Neural progenitor cell (in vitro differentiated cells): ENCODE data around the gene COX7A1. TPM values are rescaled to one million over a fixed set of nuclear protein-coding genes. Genes with fewer than 3 reads are reported as not detected.

Experiments used
- DNase-seq: peaks from one replicate; pipeline ENCODE4 v3.0.0-alpha.2; 2016; ENCODE audit warnings: low spot score
- H2AFZ ChIP-seq: fragments of 200-600 bp; sonication (generic); replicated peaks from 2 replicates; pipeline ENCODE4 v1.6.1; 2016; ENCODE audit warnings: antibody characterized with exemption
- H3F3A ChIP-seq: fragments of 200-600 bp; sonication (generic); 2 replicates; pipeline ENCODE4 v1.6.1; 2016; ENCODE audit warnings: antibody characterized with exemption, low read depth
- H3K27ac ChIP-seq: fragments of 200-600 bp; sonication (generic); 2 replicates; pipeline ENCODE4 v1.5.1; 2016; ENCODE audit warnings: mild to moderate bottlenecking
- H3K27me3 ChIP-seq: fragments of 200-600 bp; sonication (generic); 2 replicates; pipeline ENCODE4 v1.6.1; 2016; ENCODE audit warnings: mild to moderate bottlenecking, moderate library complexity
- H3K36me3 ChIP-seq: fragments of 200-600 bp; sonication (generic); 2 replicates; pipeline ENCODE4 v1.5.1; 2016
- H3K4me1 ChIP-seq: fragments of 200-600 bp; sonication (generic); 2 replicates; pipeline ENCODE4 v1.6.1; 2016; ENCODE audit warnings: mixed run types
- H3K4me2 ChIP-seq: fragments of 200-600 bp; sonication (generic); 2 replicates; pipeline ENCODE4 v1.6.1; 2016
- H3K4me3 ChIP-seq: fragments of 200-600 bp; sonication (generic); 2 replicates; pipeline ENCODE4 v1.5.1; 2016
- H3K79me2 ChIP-seq: fragments of 200-600 bp; sonication (generic); 2 replicates; pipeline ENCODE4 v1.6.1; 2016; ENCODE audit warnings: low read depth
- H3K9ac ChIP-seq: fragments of 200-600 bp; sonication (generic); 2 replicates; pipeline ENCODE4 v1.6.1; 2016
- H3K9me3 ChIP-seq: fragments of 200-600 bp; sonication (generic); 2 replicates; pipeline ENCODE4 v1.5.1; 2016; ENCODE audit warnings: low read depth
- H4K20me1 ChIP-seq: fragments of 200-600 bp; sonication (generic); 2 replicates; pipeline ENCODE4 v1.6.1; 2016; ENCODE audit warnings: low read depth
- H3K27ac Mint-ChIP-seq: 3 replicates; pipeline ENCODE4 v1.8.0; 2021; ENCODE audit warnings: mixed read lengths
- H3K27me3 Mint-ChIP-seq: 2 replicates; pipeline ENCODE4 v1.8.0; 2022; ENCODE audit warnings: low read depth, mild to moderate bottlenecking, inconsistent platforms, moderate library complexity, mixed read lengths; ENCODE audit not compliant: insufficient read depth
- H3K36me3 Mint-ChIP-seq: 3 replicates; pipeline ENCODE4 v1.8.0; 2021; ENCODE audit warnings: mixed read lengths
- H3K4me1 Mint-ChIP-seq: 3 replicates; pipeline ENCODE4 v1.8.0; 2021; ENCODE audit warnings: mixed read lengths
- H3K4me3 Mint-ChIP-seq: 3 replicates; pipeline ENCODE4 v1.8.0; 2021; ENCODE audit warnings: mild to moderate bottlenecking, moderate library complexity, mixed read lengths
- H3K9me3 Mint-ChIP-seq: 3 replicates; pipeline ENCODE4 v1.8.0; 2020; ENCODE audit warnings: mixed read lengths
- EZH2 ChIP-seq: fragments of 200-600 bp; sonication (generic); IDR thresholded peaks from 2 replicates; pipeline ENCODE4 v1.6.1; 2017; ENCODE audit warnings: antibody characterized with exemption, mild to moderate bottlenecking, moderate library complexity
- EZH2phosphoT487 ChIP-seq: fragments of 200-600 bp; sonication (generic); IDR thresholded peaks from 2 replicates; pipeline ENCODE4 v1.6.1; 2017; ENCODE audit warnings: antibody characterized with exemption
- total RNA-seq: library from RNA; depleted of rRNA; stranded (reverse); fragments of >200 nt; gene quantifications from 2 replicates; pipeline ENCODE4 v1.2.3, GENCODE V29; 2015; ENCODE audit warnings: low replicate concordance
- TF ChIP-seq, protein P1 (sequence below): fragments of 200-600 bp; sonication (generic); IDR thresholded peaks from 2 replicates; pipeline ENCODE4 v1.5.1; 2017; ENCODE audit warnings: antibody characterized with exemption, mild to moderate bottlenecking

The COX7A1 gene
- total RNA-seq, 1 donor from 2014 or later, result not detected

DNA sequence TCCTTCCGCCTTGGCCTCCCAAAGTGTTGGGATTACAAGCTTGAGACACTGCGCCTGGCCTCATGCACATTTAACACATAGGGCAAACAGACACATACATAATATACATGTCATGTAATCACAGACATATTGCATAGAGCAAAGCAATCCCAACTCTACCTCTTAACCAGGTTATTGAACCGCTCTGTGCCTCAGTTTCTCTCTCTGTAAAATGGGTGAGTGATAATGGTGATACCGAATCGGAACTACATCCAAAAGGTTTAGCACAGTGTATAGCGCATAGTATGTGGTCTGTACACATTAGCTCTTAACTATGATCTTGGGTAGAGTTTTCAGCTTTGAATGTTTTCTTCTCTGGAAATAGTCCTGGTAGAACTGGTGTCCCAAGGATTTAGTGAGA, 7.6 kb downstream of the COX7A1 start:
- TF ChIP-seq EZH2phosphoT487 (no peak), EZH2 (no peak)
- TF ChIP-seq, protein P1, sequence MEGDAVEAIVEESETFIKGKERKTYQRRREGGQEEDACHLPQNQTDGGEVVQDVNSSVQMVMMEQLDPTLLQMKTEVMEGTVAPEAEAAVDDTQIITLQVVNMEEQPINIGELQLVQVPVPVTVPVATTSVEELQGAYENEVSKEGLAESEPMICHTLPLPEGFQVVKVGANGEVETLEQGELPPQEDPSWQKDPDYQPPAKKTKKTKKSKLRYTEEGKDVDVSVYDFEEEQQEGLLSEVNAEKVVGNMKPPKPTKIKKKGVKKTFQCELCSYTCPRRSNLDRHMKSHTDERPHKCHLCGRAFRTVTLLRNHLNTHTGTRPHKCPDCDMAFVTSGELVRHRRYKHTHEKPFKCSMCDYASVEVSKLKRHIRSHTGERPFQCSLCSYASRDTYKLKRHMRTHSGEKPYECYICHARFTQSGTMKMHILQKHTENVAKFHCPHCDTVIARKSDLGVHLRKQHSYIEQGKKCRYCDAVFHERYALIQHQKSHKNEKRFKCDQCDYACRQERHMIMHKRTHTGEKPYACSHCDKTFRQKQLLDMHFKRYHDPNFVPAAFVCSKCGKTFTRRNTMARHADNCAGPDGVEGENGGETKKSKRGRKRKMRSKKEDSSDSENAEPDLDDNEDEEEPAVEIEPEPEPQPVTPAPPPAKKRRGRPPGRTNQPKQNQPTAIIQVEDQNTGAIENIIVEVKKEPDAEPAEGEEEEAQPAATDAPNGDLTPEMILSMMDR, result no peak
- H3K4me2 ChIP-seq, result no peak overlapping the region
- no peak overlapping the region for H3K27ac Mint-ChIP-seq
- H3K27ac ChIP-seq, result no peak overlapping the region
- H3K27me3 Mint-ChIP-seq, result peaks cover 3% of the 10 kb centered on the region
- no peaks in the 10 kb centered on the region for H3K27me3 ChIP-seq
- peaks cover 20% of the 10 kb centered on the region for H3K79me2 ChIP-seq
- no peak overlapping the region for H3K9ac ChIP-seq
- H3K4me1 ChIP-seq, result peaks cover 4% of the 10 kb centered on the region
- H3K9me3 Mint-ChIP-seq, result no peaks in the 10 kb centered on the region
- peaks cover 8% of the 10 kb centered on the region for H3F3A ChIP-seq
- peaks cover 15% of the 10 kb centered on the region for H4K20me1 ChIP-seq
- H3K36me3 Mint-ChIP-seq, result peaks cover 42% of the 10 kb centered on the region
- no peaks in the 10 kb centered on the region for H3K36me3 ChIP-seq
- no peaks in the 10 kb centered on the region for H3K9me3 ChIP-seq
- DNase-seq, result no peak
- H2AFZ ChIP-seq, result no peak overlapping the region
- H3K4me3 Mint-ChIP-seq, result no peak overlapping the region
- H3K4me1 Mint-ChIP-seq, result peaks cover 8% of the 10 kb centered on the region
- no peak overlapping the region for H3K4me3 ChIP-seq

DNA sequence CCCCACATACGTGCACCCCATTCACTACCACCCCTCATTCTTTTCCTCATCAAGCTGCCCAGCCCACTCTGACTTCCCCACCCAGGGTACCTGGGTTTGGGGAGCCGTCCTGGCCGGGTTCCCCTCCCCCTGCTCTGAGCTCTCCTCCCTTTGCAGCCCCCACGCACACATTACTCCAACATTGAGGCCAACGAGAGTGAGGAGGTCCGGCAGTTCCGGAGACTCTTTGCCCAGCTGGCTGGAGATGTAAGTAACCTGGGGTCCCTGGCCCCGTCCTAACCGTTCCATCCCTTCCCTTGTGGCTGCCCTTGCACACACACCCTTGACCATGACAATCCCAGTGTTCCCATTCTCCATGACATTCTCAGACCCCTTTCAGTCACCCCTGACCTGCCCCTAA, 9.8 kb downstream of the COX7A1 start:
- no peaks in the 10 kb centered on the region for H3K27me3 ChIP-seq
- H4K20me1 ChIP-seq, result peaks cover 15% of the 10 kb centered on the region

DNA sequence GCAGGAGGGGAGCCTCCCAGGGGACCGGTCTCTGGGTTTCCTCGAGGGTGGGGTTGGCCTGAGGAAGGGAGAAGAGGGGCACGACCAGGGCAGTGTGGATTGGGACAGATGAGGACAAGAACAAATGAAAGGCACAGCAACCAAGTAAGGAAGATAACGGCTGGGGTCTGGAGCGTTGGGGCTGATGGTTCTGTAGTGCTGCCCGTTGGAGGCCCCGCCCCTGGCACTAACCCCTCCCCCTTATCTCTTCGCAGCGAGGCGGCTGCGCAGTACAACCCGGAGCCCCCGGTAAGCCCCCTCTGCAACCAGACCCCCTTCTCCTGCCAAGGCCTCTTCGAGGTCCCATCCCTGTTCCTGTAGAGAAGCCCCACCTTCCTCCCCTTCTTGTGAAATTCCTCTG, 10.2 kb downstream of the COX7A1 start:
- H3K9me3 ChIP-seq, result no peaks in the 10 kb centered on the region
- TF ChIP-seq, protein P1, result no peak
- no peak for TF ChIP-seq EZH2phosphoT487
- TF ChIP-seq EZH2, result no peak
- no peak overlapping the region for H3K27ac ChIP-seq
- H3K4me2 ChIP-seq, result peak overlapping the region; percentile 83
- peaks cover 13% of the 10 kb centered on the region for H3F3A ChIP-seq
- Mint-ChIP-seq H3K9me3 (no peaks in the 10 kb centered on the region), H3K4me3 (peak overlapping the region; percentile 97), H3K4me1 (peaks cover 8% of the 10 kb centered on the region), H3K36me3 (peaks cover 34% of the 10 kb centered on the region), H3K27ac (no peak overlapping the region), H3K27me3 (peaks cover 9% of the 10 kb centered on the region)
- peaks cover 20% of the 10 kb centered on the region for H3K79me2 ChIP-seq
- H3K4me3 ChIP-seq, result peak overlapping the region; percentile 91
- H2AFZ ChIP-seq, result no peak overlapping the region
- H3K36me3 ChIP-seq, result no peaks in the 10 kb centered on the region
- peaks cover 15% of the 10 kb centered on the region for H4K20me1 ChIP-seq
- H3K4me1 ChIP-seq, result peaks cover 7% of the 10 kb centered on the region
- no peaks in the 10 kb centered on the region for H3K27me3 ChIP-seq
- DNase-seq, result no peak
- no peak overlapping the region for H3K9ac ChIP-seq

More for the DNA sequence above, 9.8 kb downstream of the COX7A1 start:
- Histone ChIP-seq H3K36me3 (no peaks in the 10 kb centered on the region), H3K4me3 (no peak overlapping the region), H3K79me2 (peaks cover 20% of the 10 kb centered on the region), H3K27ac (no peak overlapping the region), H3F3A (peaks cover 13% of the 10 kb centered on the region), H3K9me3 (no peaks in the 10 kb centered on the region), H3K4me1 (peaks cover 7% of the 10 kb centered on the region), H3K4me2 (no peak overlapping the region), H3K9ac (no peak overlapping the region), H2AFZ (no peak overlapping the region)
- no peak overlapping the region for H3K27ac Mint-ChIP-seq
- peaks cover 36% of the 10 kb centered on the region for H3K36me3 Mint-ChIP-seq
- H3K4me3 Mint-ChIP-seq, result peak overlapping the region; percentile 68
- DNase-seq, result no peak
- H3K9me3 Mint-ChIP-seq, result no peaks in the 10 kb centered on the region
- peaks cover 8% of the 10 kb centered on the region for H3K4me1 Mint-ChIP-seq
- TF ChIP-seq EZH2 (no peak), EZH2phosphoT487 (no peak)
- TF ChIP-seq, protein P1, result no peak
- H3K27me3 Mint-ChIP-seq, result peaks cover 9% of the 10 kb centered on the region
